K562 (cell line): Measurements from ENCODE around the gene KRT222. TPM values are rescaled to one million over a fixed set of nuclear protein-coding genes. Genes with fewer than 3 reads are reported as not detected.

Source experiments
- CBFA2T3 ChIP-seq: fragments of 450-650 bp; IDR thresholded peaks from 2 replicates; pipeline ENCODE4 v1.6.1; 2017
- NKRF ChIP-seq: fragments of 450-650 bp; IDR thresholded peaks from 2 replicates; pipeline ENCODE4 v1.6.1; 2016; ENCODE audit warnings: borderline replicate concordance
- polyA plus RNA-seq, 8 experiments: library from polyadenylated mRNA; depleted of rRNA in 4 of 8; stranded (reverse) in 5 of 8; unstranded in 3 of 8; fragments of >200 nt; fragmentation: Nextera tagmentation in 2 of 8; fragmentation: Illumina TruSeq in 1 of 8; extraction: Ambion mirVana in 2 of 8; extraction: Trizol in 1 of 8; gene quantifications; 2 replicates each; pipeline versions ENCODE4 v1.2.1 to v1.2.3, GENCODE V29; 2011 to 2014; ENCODE audit warnings: inconsistent platforms in 1 of 8, missing spikeins in 1 of 8
- total RNA-seq, 7 experiments: library from RNA; depleted of rRNA in 6 of 7; stranded (reverse); fragments of >200 nt in 6 of 7; fragmentation: Illumina TruSeq in 2 of 7; extraction: Trizol in 2 of 7; gene quantifications; 2 replicates each; pipeline versions ENCODE4 v1.2.1 to v1.2.3, GENCODE V29; 2011 to 2021; ENCODE audit warnings: low replicate concordance in 1 of 7
- TF ChIP-seq, protein P1 (sequence below): fragments of 200-600 bp; sonication (generic); IDR thresholded peaks from one replicate; pipeline ENCODE4 v1.6.1; 2012; ENCODE audit warnings: mild to moderate bottlenecking, low read depth, low read length, inconsistent platforms
- TF ChIP-seq, protein P2 (sequence below): fragments of 450-650 bp; IDR thresholded peaks from 2 replicates; pipeline ENCODE4 v1.6.1; 2016; ENCODE audit warnings: missing biosample characterization, missing genetic modification characterization

KRT222 gene
- total and polyA plus RNA-seq, 9 of the 15 experiments (the other 6 are each of a cell fraction or from before 2014, with no cell fraction given): 0.03 to 0.11 (median 0.05) TPM; not detected in 5

DNA sequence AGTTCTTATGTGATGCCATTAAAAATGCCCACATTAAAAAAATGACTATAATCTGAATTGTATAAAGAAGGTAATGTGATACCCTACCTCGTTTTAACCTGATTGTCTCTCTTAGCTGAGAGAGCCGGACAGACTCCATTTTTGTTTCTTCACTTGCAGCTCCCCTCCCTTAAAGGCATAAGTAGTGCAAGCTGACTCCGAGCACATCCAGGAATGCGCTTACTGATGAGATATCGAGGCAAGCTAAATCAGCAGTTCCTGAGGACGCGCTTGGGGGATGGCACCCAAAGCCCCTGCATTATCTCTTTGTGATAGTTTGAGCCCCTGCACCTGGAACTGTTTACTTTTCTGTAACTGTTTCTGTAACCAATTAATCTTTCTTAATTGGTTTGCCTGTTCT, 32.3 kb upstream of the KRT222 start (continued):
- TF ChIP-seq, protein P1, sequence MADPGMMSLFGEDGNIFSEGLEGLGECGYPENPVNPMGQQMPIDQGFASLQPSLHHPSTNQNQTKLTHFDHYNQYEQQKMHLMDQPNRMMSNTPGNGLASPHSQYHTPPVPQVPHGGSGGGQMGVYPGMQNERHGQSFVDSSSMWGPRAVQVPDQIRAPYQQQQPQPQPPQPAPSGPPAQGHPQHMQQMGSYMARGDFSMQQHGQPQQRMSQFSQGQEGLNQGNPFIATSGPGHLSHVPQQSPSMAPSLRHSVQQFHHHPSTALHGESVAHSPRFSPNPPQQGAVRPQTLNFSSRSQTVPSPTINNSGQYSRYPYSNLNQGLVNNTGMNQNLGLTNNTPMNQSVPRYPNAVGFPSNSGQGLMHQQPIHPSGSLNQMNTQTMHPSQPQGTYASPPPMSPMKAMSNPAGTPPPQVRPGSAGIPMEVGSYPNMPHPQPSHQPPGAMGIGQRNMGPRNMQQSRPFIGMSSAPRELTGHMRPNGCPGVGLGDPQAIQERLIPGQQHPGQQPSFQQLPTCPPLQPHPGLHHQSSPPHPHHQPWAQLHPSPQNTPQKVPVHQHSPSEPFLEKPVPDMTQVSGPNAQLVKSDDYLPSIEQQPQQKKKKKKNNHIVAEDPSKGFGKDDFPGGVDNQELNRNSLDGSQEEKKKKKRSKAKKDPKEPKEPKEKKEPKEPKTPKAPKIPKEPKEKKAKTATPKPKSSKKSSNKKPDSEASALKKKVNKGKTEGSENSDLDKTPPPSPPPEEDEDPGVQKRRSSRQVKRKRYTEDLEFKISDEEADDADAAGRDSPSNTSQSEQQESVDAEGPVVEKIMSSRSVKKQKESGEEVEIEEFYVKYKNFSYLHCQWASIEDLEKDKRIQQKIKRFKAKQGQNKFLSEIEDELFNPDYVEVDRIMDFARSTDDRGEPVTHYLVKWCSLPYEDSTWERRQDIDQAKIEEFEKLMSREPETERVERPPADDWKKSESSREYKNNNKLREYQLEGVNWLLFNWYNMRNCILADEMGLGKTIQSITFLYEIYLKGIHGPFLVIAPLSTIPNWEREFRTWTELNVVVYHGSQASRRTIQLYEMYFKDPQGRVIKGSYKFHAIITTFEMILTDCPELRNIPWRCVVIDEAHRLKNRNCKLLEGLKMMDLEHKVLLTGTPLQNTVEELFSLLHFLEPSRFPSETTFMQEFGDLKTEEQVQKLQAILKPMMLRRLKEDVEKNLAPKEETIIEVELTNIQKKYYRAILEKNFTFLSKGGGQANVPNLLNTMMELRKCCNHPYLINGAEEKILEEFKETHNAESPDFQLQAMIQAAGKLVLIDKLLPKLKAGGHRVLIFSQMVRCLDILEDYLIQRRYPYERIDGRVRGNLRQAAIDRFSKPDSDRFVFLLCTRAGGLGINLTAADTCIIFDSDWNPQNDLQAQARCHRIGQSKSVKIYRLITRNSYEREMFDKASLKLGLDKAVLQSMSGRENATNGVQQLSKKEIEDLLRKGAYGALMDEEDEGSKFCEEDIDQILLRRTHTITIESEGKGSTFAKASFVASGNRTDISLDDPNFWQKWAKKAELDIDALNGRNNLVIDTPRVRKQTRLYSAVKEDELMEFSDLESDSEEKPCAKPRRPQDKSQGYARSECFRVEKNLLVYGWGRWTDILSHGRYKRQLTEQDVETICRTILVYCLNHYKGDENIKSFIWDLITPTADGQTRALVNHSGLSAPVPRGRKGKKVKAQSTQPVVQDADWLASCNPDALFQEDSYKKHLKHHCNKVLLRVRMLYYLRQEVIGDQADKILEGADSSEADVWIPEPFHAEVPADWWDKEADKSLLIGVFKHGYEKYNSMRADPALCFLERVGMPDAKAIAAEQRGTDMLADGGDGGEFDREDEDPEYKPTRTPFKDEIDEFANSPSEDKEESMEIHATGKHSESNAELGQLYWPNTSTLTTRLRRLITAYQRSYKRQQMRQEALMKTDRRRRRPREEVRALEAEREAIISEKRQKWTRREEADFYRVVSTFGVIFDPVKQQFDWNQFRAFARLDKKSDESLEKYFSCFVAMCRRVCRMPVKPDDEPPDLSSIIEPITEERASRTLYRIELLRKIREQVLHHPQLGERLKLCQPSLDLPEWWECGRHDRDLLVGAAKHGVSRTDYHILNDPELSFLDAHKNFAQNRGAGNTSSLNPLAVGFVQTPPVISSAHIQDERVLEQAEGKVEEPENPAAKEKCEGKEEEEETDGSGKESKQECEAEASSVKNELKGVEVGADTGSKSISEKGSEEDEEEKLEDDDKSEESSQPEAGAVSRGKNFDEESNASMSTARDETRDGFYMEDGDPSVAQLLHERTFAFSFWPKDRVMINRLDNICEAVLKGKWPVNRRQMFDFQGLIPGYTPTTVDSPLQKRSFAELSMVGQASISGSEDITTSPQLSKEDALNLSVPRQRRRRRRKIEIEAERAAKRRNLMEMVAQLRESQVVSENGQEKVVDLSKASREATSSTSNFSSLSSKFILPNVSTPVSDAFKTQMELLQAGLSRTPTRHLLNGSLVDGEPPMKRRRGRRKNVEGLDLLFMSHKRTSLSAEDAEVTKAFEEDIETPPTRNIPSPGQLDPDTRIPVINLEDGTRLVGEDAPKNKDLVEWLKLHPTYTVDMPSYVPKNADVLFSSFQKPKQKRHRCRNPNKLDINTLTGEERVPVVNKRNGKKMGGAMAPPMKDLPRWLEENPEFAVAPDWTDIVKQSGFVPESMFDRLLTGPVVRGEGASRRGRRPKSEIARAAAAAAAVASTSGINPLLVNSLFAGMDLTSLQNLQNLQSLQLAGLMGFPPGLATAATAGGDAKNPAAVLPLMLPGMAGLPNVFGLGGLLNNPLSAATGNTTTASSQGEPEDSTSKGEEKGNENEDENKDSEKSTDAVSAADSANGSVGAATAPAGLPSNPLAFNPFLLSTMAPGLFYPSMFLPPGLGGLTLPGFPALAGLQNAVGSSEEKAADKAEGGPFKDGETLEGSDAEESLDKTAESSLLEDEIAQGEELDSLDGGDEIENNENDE: no peak
- TF ChIP-seq NKRF (no peak), CBFA2T3 (no peak)
- TF ChIP-seq, protein P2, sequence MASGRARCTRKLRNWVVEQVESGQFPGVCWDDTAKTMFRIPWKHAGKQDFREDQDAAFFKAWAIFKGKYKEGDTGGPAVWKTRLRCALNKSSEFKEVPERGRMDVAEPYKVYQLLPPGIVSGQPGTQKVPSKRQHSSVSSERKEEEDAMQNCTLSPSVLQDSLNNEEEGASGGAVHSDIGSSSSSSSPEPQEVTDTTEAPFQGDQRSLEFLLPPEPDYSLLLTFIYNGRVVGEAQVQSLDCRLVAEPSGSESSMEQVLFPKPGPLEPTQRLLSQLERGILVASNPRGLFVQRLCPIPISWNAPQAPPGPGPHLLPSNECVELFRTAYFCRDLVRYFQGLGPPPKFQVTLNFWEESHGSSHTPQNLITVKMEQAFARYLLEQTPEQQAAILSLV (tag): no peak
